Measurements from ENCODE around the gene RAB30. TPM values are rescaled to one million over a fixed set of nuclear protein-coding genes. Genes with fewer than 3 reads are reported as not detected.

The RAB30 gene
- polyA plus RNA-seq, 1 donor from 2014 or later, result 36.4 TPM

DNA sequence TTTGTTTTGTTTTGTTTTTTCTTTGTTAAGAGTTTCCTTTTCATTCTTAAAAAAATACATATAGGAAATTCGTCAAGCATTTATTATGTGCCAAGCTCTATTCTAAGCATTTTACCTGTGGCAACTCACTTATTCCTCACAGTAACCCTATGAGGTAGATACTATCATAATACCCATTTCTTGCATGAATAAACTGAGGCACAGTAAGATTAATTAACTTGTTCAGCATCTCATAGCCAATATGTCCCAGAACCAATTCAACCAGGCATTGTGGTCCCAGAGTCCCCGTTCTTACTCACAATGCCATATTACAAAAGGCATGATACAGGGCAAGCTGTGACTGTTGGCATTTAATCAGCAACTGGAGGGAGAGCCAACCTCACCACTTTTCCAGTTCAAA is 83.7 kb downstream of the RAB30 start:
- H3K9ac ChIP-seq (ENCODE audit: low read length), result no peak overlapping the region
- H3K9me3 ChIP-seq (ENCODE audit: low read length), result no peaks in the 10 kb centered on the region
- H2AFZ ChIP-seq (ENCODE audit: low read depth, low read length), result no peak overlapping the region
- no peak for TF ChIP-seq EP300 (conservative IDR thresholded peaks at IDR 0.05; ENCODE audit: poor library complexity, severe bottlenecking)
- TF ChIP-seq, protein P1, sequence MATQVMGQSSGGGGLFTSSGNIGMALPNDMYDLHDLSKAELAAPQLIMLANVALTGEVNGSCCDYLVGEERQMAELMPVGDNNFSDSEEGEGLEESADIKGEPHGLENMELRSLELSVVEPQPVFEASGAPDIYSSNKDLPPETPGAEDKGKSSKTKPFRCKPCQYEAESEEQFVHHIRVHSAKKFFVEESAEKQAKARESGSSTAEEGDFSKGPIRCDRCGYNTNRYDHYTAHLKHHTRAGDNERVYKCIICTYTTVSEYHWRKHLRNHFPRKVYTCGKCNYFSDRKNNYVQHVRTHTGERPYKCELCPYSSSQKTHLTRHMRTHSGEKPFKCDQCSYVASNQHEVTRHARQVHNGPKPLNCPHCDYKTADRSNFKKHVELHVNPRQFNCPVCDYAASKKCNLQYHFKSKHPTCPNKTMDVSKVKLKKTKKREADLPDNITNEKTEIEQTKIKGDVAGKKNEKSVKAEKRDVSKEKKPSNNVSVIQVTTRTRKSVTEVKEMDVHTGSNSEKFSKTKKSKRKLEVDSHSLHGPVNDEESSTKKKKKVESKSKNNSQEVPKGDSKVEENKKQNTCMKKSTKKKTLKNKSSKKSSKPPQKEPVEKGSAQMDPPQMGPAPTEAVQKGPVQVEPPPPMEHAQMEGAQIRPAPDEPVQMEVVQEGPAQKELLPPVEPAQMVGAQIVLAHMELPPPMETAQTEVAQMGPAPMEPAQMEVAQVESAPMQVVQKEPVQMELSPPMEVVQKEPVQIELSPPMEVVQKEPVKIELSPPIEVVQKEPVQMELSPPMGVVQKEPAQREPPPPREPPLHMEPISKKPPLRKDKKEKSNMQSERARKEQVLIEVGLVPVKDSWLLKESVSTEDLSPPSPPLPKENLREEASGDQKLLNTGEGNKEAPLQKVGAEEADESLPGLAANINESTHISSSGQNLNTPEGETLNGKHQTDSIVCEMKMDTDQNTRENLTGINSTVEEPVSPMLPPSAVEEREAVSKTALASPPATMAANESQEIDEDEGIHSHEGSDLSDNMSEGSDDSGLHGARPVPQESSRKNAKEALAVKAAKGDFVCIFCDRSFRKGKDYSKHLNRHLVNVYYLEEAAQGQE (IDR thresholded peaks at IDR 0.05; ENCODE audit: borderline replicate concordance), result no peak
- no peak for TF ChIP-seq EZH2 (IDR thresholded peaks at IDR 0.05; ENCODE audit: borderline replicate concordance, insufficient read depth, low read length, poor library complexity, severe bottlenecking)
- TF ChIP-seq POLR2AphosphoS5 (IDR thresholded peaks at IDR 0.05), result no peak
- TF ChIP-seq MXI1 (conservative IDR thresholded peaks at IDR 0.05; ENCODE audit: poor library complexity, severe bottlenecking), result no peak
- TF ChIP-seq SMC3 (conservative IDR thresholded peaks at IDR 0.05; ENCODE audit: poor library complexity), result no peak
- TF ChIP-seq, protein P2, sequence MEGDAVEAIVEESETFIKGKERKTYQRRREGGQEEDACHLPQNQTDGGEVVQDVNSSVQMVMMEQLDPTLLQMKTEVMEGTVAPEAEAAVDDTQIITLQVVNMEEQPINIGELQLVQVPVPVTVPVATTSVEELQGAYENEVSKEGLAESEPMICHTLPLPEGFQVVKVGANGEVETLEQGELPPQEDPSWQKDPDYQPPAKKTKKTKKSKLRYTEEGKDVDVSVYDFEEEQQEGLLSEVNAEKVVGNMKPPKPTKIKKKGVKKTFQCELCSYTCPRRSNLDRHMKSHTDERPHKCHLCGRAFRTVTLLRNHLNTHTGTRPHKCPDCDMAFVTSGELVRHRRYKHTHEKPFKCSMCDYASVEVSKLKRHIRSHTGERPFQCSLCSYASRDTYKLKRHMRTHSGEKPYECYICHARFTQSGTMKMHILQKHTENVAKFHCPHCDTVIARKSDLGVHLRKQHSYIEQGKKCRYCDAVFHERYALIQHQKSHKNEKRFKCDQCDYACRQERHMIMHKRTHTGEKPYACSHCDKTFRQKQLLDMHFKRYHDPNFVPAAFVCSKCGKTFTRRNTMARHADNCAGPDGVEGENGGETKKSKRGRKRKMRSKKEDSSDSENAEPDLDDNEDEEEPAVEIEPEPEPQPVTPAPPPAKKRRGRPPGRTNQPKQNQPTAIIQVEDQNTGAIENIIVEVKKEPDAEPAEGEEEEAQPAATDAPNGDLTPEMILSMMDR (IDR thresholded peaks at IDR 0.05; ENCODE audit: poor library complexity, severe bottlenecking), result no peak
- TF ChIP-seq RAD21 (conservative IDR thresholded peaks at IDR 0.05), result no peak
- TF ChIP-seq TAF1 (IDR thresholded peaks at IDR 0.05; ENCODE audit: low read depth), result no peak
- H3K79me2 ChIP-seq (replicated peaks; ENCODE audit: insufficient read depth, low read length), result no peaks in the 10 kb centered on the region
- no peak overlapping the region for H3K4me2 ChIP-seq (ENCODE audit: low read length)
- no peaks in the 10 kb centered on the region for H4K20me1 ChIP-seq (ENCODE audit: insufficient read depth)
- no peaks in the 10 kb centered on the region for H3F3A ChIP-seq (ENCODE audit: insufficient read depth, low read length, poor library complexity, severe bottlenecking)
- H3K4me3 ChIP-seq (ENCODE audit: low read length), result no peak overlapping the region
- H3K36me3 ChIP-seq (ENCODE audit: insufficient read depth, low read length), result peaks cover 5% of the 10 kb centered on the region
- no peaks in the 10 kb centered on the region for H3K9me2 ChIP-seq (ENCODE audit: insufficient read depth, low read length)
- H3K27me3 ChIP-seq (ENCODE audit: insufficient read depth, low read depth, low read length), result no peaks in the 10 kb centered on the region
- H3K27ac ChIP-seq (ENCODE audit: low read length), result no peak overlapping the region

DNA sequence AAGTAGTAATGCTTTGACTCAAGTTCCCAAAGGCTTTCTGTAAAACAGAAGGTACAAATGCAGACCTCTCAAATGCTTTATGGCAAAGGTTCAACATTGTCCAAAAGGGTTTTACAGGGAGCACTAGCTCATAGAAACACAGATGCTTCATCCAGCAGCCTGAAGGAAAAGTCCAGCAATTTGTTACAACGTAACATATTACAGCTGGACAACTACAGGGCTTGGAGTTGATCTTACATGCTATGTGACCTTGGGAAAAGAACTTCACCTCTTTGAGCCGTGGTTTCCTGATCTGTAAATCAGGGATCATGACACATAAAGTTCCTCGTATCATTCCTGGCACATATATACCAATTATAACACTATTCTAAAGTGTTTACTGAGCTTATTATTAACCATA is 85.3 kb downstream of the RAB30 start:
- Histone ChIP-seq H3K4me2 (ENCODE audit: low read length) (no peak overlapping the region), H3K4me3 (ENCODE audit: low read length) (no peak overlapping the region), H3K9me3 (ENCODE audit: low read length) (no peaks in the 10 kb centered on the region), H3F3A (ENCODE audit: insufficient read depth, low read length, poor library complexity, severe bottlenecking) (no peaks in the 10 kb centered on the region), H3K9ac (ENCODE audit: low read length) (no peak overlapping the region), H3K9me2 (ENCODE audit: insufficient read depth, low read length) (no peaks in the 10 kb centered on the region), H2AFZ (ENCODE audit: low read depth, low read length) (no peak overlapping the region), H3K79me2 (replicated peaks; ENCODE audit: insufficient read depth, low read length) (no peaks in the 10 kb centered on the region), H3K27me3 (ENCODE audit: insufficient read depth, low read depth, low read length) (no peaks in the 10 kb centered on the region), H3K36me3 (ENCODE audit: insufficient read depth, low read length) (peaks cover 9% of the 10 kb centered on the region), H3K27ac (ENCODE audit: low read length) (no peak overlapping the region), H4K20me1 (ENCODE audit: insufficient read depth) (no peaks in the 10 kb centered on the region)
- TF ChIP-seq RAD21 (conservative IDR thresholded peaks at IDR 0.05), result no peak
- no peak for TF ChIP-seq SMC3 (conservative IDR thresholded peaks at IDR 0.05; ENCODE audit: poor library complexity)
- TF ChIP-seq, protein P2 (IDR thresholded peaks at IDR 0.05; ENCODE audit: poor library complexity, severe bottlenecking), result no peak
- no peak for TF ChIP-seq POLR2AphosphoS5 (IDR thresholded peaks at IDR 0.05)
- TF ChIP-seq TAF1 (IDR thresholded peaks at IDR 0.05; ENCODE audit: low read depth), result no peak
- TF ChIP-seq MXI1 (conservative IDR thresholded peaks at IDR 0.05; ENCODE audit: poor library complexity, severe bottlenecking), result no peak
- TF ChIP-seq, protein P1 (IDR thresholded peaks at IDR 0.05; ENCODE audit: borderline replicate concordance), result no peak
- no peak for TF ChIP-seq EP300 (conservative IDR thresholded peaks at IDR 0.05; ENCODE audit: poor library complexity, severe bottlenecking)
- TF ChIP-seq EZH2 (IDR thresholded peaks at IDR 0.05; ENCODE audit: borderline replicate concordance, insufficient read depth, low read length, poor library complexity, severe bottlenecking), result no peak
